ENCODE data around the gene POU2F2. TPM values are rescaled to one million over a fixed set of nuclear protein-coding genes. Genes with fewer than 3 reads are reported as not detected.

The POU2F2 gene
- total RNA-seq, 1 experiment from 2014 or later: 6.0 TPM

- TF ChIP-seq ZNF317 (CRISPR knock-in tag; IDR thresholded peaks at IDR 0.05; ENCODE audit: borderline replicate concordance, low read depth) (no peak), TP53 (CRISPR knock-in tag; IDR thresholded peaks at IDR 0.05) (no peak), ZNF219 (CRISPR knock-in tag; IDR thresholded peaks at IDR 0.05; ENCODE audit: borderline replicate concordance) (no peak), RORB (CRISPR knock-in tag; IDR thresholded peaks at IDR 0.05) (no peak), NFE2L1 (CRISPR knock-in tag; IDR thresholded peaks at IDR 0.05) (no peak), ZNF396 (CRISPR knock-in tag; IDR thresholded peaks at IDR 0.05; ENCODE audit: borderline replicate concordance) (no peak)
Observed at GRCh38 chr19:42048992-42049391, 83.3 kb downstream of the POU2F2 start (continued).

- CTCF ChIA-PET: interaction anchor here (2.2 to 2.3 kb wide), 2 partner anchors 11 to 17 kb away, joined by 12 to 19 read pairs; no protein-coding TSS in a partner anchor
- Mint-ChIP-seq H3K36me3 (peaks cover 46% of the 10 kb centered on the region), H3K27me3 (ENCODE audit: low read depth) (no peaks in the 10 kb centered on the region), H3K4me3 (no peak overlapping the region), H3K9me3 (no peaks in the 10 kb centered on the region), H3K27ac (no peak overlapping the region), H3K4me1 (no peaks in the 10 kb centered on the region)
- DNase-seq (ENCODE audit: low spot score) (no peak), ATAC-seq (no peak)
- POLR2A ChIA-PET: interaction anchor here (0.6 kb wide), 1 partner anchor 150 kb away, joined by 3 read pairs; no protein-coding TSS in a partner anchor
- no peak for TF ChIP-seq KAT7 (CRISPR knock-in tag; IDR thresholded peaks at IDR 0.05; ENCODE audit: borderline replicate concordance)
- TF ChIP-seq SMAD3 (CRISPR knock-in tag; IDR thresholded peaks at IDR 0.05; ENCODE audit: borderline replicate concordance): no peak
- TF ChIP-seq SMAD4 (CRISPR knock-in tag; IDR thresholded peaks at IDR 0.05): no peak
- no peak for TF ChIP-seq TCF7 (CRISPR knock-in tag; IDR thresholded peaks at IDR 0.05; ENCODE audit: low read depth)
- no peak for TF ChIP-seq ZNF512 (CRISPR knock-in tag; IDR thresholded peaks at IDR 0.05; ENCODE audit: borderline replicate concordance)
- no peak for TF ChIP-seq ZNF532 (CRISPR knock-in tag; IDR thresholded peaks at IDR 0.05; ENCODE audit: borderline replicate concordance)
- TF ChIP-seq ATF2 (CRISPR knock-in tag; IDR thresholded peaks at IDR 0.05; ENCODE audit: borderline replicate concordance, low read depth): no peak
- TF ChIP-seq NFATC4 (CRISPR knock-in tag; IDR thresholded peaks at IDR 0.05): no peak
- no peak for TF ChIP-seq AR (CRISPR knock-in tag; IDR thresholded peaks at IDR 0.05)
- TF ChIP-seq USF2 (CRISPR knock-in tag; IDR thresholded peaks at IDR 0.05): no peak
- no peak for TF ChIP-seq ZNF232 (CRISPR knock-in tag; IDR thresholded peaks at IDR 0.05)
- no peak for TF ChIP-seq ARID4B (CRISPR knock-in tag; IDR thresholded peaks at IDR 0.05; ENCODE audit: borderline replicate concordance)
- no peak for TF ChIP-seq USF1 (CRISPR knock-in tag; IDR thresholded peaks at IDR 0.05)
Observed at GRCh38 chr19:42045575-42045974, 86.7 kb downstream of the POU2F2 start.

All from WTC11 (cell line).